ENCODE measurements around the gene NAA35. TPM values are rescaled to one million over a fixed set of nuclear protein-coding genes. Genes with fewer than 3 reads are reported as not detected.

The NAA35 gene
- total and polyA plus RNA-seq, 2 of the 8 experiments (the other 6 are each of a cell fraction or from before 2014, with no cell fraction given) = 12.9 to 35.2 TPM

DNA sequence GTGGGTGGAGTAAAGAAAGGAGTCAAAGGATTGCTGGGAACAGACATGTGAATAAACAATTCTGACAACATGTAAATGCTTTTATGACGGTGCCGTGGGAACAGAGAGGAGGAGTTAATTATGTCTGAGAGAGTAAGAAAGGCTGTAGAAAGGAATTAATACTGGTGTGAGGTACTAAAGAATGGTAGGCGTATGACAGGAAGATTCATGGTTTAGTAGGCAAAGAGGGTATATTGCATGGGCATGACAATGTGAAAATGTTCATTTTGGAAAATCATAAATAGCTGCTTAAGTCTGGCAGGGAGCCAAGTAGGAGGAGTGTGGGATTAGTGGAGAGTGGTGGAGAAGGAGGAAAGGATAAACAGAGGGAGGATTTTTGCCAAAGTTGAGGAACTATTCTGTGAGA lies 19.7 kb downstream of the NAA35 start:
- Histone ChIP-seq H3K4me3 (ENCODE audit: extremely low read depth in 1 of 4, insufficient read depth in 2 of 4, low read depth in 3 of 4, low read length in 4 of 4) (no peak overlapping the region), H3K9ac (replicated peaks in 1 of 4; ENCODE audit: extremely low read depth in 1 of 4, low read depth in 3 of 4, low read length in 3 of 4) (no peak overlapping the region), H3K4me2 (ENCODE audit: insufficient read depth in 1 of 2, low read depth in 2 of 2, low read length in 2 of 2) (no peak overlapping the region), H3K18ac (ENCODE audit: extremely low read depth, low read length) (no peak overlapping the region), H4K20me1 (replicated peaks in 1 of 2; ENCODE audit: control insufficient read depth in 1 of 2, insufficient read depth in 2 of 2, low read length in 2 of 2) (no peaks in the 10 kb centered on the region), H4K91ac (replicated peaks; ENCODE audit: insufficient read length, low read length) (no peak overlapping the region), H4K8ac (ENCODE audit: extremely low read depth, insufficient read depth, low read length) (no peak overlapping the region), H3K27me3 (replicated peaks in 1 of 4; ENCODE audit: control insufficient read depth in 3 of 4, extremely low read depth in 1 of 4, insufficient read depth in 3 of 4, low read length in 3 of 4) (no peaks in the 10 kb centered on the region), H2BK120ac (replicated peaks; ENCODE audit: low read depth, low read length) (no peak overlapping the region), H2BK12ac (ENCODE audit: low read depth, low read length) (no peak overlapping the region), H3K23me2 (ENCODE audit: low read depth, low read length) (no peaks in the 10 kb centered on the region), H3K79me2 (ENCODE audit: control insufficient read depth in 1 of 2, insufficient read depth in 2 of 2, low read length in 2 of 2) (peaks cover 0 to 20% of the 10 kb centered on the region in 2 experiments; a peak in 3 of 4 replicates), H2AFZ (ENCODE audit: low read length) (no peak overlapping the region), H4K5ac (ENCODE audit: insufficient read length, low read depth, low read length) (no peak overlapping the region), H3K14ac (ENCODE audit: insufficient read length) (no peak overlapping the region), H3K56ac (replicated peaks; ENCODE audit: insufficient read length, low read depth, low read length) (no peak overlapping the region), H2AK5ac (ENCODE audit: low read depth, low read length) (no peak overlapping the region), H3K4ac (replicated peaks; ENCODE audit: insufficient read length, low read depth, low read length) (no peak overlapping the region), H3K23ac (ENCODE audit: insufficient read length) (no peak overlapping the region), H2BK15ac (ENCODE audit: low read length) (no peak overlapping the region), H2BK5ac (ENCODE audit: low read depth, low read length) (no peak overlapping the region), H3K9me3 (ENCODE audit: insufficient read depth in 2 of 2, low read depth in 1 of 2, low read length in 1 of 2) (no peaks in the 10 kb centered on the region), H2BK20ac (ENCODE audit: low read length) (no peak overlapping the region), H3K79me1 (ENCODE audit: low read depth, low read length) (no peaks in the 10 kb centered on the region; the same call in 1 of the 2 replicates), H3K27ac (ENCODE audit: low read depth, low read length) (no peak overlapping the region), H3K36me3 (ENCODE audit: control insufficient read depth in 2 of 4, insufficient read depth in 4 of 4, low read length in 3 of 4) (peaks cover 0 to 50% (median 12%) of the 10 kb centered on the region in 4 experiments; a peak in 6 of 8 replicates), H3K4me1 (replicated peaks in 1 of 4; ENCODE audit: control insufficient read depth in 3 of 4, insufficient read depth in 4 of 4, low read length in 3 of 4) (no peaks in the 10 kb centered on the region)
- no peak for FAIRE-seq
- TF ChIP-seq, protein P1, sequence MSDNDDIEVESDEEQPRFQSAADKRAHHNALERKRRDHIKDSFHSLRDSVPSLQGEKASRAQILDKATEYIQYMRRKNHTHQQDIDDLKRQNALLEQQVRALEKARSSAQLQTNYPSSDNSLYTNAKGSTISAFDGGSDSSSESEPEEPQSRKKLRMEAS (IDR thresholded peaks at IDR 0.05) = no peak
- no peak for TF ChIP-seq FOSL1 (IDR thresholded peaks at IDR 0.05; ENCODE audit: insufficient read depth, low read depth, low read length)
- TF ChIP-seq GABPA (IDR thresholded peaks at IDR 0.05; ENCODE audit: borderline replicate concordance, insufficient read depth, low read length) = no peak
- no peak for TF ChIP-seq POLR2A (IDR thresholded peaks at IDR 0.05; ENCODE audit: control extremely low read depth in 1 of 2, low read depth in 2 of 2, low read length in 2 of 2)
- no peak for TF ChIP-seq KDM1A (IDR thresholded peaks at IDR 0.05; ENCODE audit: borderline replicate concordance, low read length)
- no peak for TF ChIP-seq ATF2 (IDR thresholded peaks at IDR 0.05; ENCODE audit: low read length)
- no peak for TF ChIP-seq RAD21 (IDR thresholded peaks at IDR 0.05 in 1 of 2, conservative IDR thresholded peaks at IDR 0.05 in 1 of 2; ENCODE audit: low read depth in 2 of 2, low read length in 2 of 2)
- TF ChIP-seq NANOG (IDR thresholded peaks at IDR 0.05; ENCODE audit: insufficient read depth, low read depth, low read length, poor library complexity, severe bottlenecking) = no peak
- no peak for TF ChIP-seq CTBP2 (IDR thresholded peaks at IDR 0.05; ENCODE audit: borderline replicate concordance, insufficient read depth, insufficient read length, low read length)
- TF ChIP-seq CBX8 (IDR thresholded peaks at IDR 0.05; ENCODE audit: borderline replicate concordance, low read depth, low read length) = no peak
- TF ChIP-seq TCF12 (IDR thresholded peaks at IDR 0.05; ENCODE audit: low read depth, low read length) = no peak
- DNase-seq (ENCODE audit: low read depth in 1 of 2, low spot score in 2 of 2) = no peak
- POLR2A ChIA-PET (ENCODE audit: partially characterized antibody) = no interaction called here
- CTCF ChIA-PET (ENCODE audit: partially characterized antibody) = no interaction called here
- 88% methylated on average over 3 of the region's 3 CpGs; no CpG with 5 or more reads in 1 of the 2 experiments for WGBS, 2 experiments (ENCODE audit: extremely low coverage in 1 of 2, insufficient coverage in 1 of 2, insufficient read length in 1 of 2, insufficient replicate concordance in 2 of 2, low coverage in 1 of 2, low lambda C conversion rate in 2 of 2, missing lambda C conversion rate in 1 of 2)
